Bone marrow (tissue), 2 donors: Measurements from ENCODE around the gene MRPS24.
"Not testable (repeated sequence)": the region's sequence is repeated elsewhere in the genome, so short reads cannot be mapped to it uniquely, and the experiment has no call there.

ENCODE experiments used
- DNase-seq, 2 donors: peaks; one replicate each; lab custom pipeline; 2025; lab: John Stamatoyannopoulos, UW

MRPS24 gene

GRCh38 chr7:43838201-43838658 is 31.1 kb downstream of the MRPS24 start:
- DNase-seq = no peak

- peak; percentile 18 to 56 for DNase-seq
Measured at GRCh38 chr7:43834463-43835251, 34.7 kb downstream of the MRPS24 start.

- DNase-seq = not testable (repeated sequence)
Measured at GRCh38 chr7:43830917-43831316, 38.4 kb downstream of the MRPS24 start.

DNA sequence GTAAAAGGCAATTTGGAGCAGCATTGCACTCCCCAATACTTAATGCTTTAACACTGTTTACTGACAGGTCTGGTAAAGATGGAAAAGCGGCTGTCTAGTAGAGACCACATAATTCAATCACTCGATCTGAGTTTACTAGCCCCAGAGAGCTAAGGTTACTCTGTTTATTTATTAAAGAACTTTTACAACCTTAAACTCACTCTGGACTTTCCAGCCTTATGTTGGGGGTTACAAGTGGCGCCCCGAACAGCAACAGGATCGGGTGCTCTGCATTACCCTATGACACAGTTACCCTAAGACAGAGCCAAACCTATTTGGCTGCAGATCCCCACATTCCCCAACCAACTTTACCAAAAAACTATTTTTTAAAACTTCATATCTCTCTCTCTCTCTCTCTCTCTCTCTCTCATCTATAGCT is 43.9 kb downstream of the MRPS24 start:
- no peak for DNase-seq

- DNase-seq = no peak
Measured at GRCh38 chr7:43824963-43825362, 44.4 kb downstream of the MRPS24 start.

- not testable (repeated sequence) for DNase-seq
Measured at GRCh38 chr7:43824513-43824912, 44.8 kb downstream of the MRPS24 start.

DNA sequence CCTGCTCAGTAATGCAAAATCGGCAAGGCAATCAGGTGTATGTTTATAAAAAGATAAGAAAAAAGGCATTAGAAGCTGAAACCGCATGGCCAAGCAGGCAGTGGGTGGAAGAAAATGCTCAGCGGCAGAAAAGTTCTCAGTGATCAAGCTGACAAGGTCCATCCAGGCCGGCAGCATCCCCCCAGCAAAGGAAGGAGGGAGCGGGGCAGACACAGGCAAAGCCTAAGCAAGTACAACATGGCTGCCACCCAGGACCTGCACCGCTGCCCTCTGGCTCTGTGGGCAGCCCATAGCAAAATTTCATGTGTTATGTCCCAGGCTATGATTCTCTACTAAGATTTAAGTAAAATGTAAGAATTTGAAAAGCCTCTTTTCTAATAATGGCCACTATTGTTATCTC is 45.4 kb downstream of the MRPS24 start:
- DNase-seq = no peak

GRCh38 chr7:43823425-43823824 is 45.9 kb downstream of the MRPS24 start:
- DNase-seq = not testable (repeated sequence)
